ENCODE measurements around the gene NOSIP.

DNA sequence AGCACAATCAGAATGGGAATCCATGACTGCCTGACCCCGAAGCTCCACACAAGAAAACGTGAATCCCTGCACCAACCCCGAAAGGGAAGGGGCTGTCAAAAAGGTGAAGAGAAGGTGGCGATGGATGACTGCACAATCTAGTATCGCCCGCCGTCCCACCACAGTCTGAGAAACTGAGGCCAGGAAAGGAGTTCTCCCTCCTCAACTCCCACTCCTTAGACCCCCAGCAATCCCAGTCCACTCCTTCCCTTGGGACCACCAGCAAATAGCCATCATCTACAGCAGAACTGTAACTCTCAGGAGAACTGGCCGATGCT, 451 bp downstream of the NOSIP start:
- no peak for TF ChIP-seq CTCF (IDR thresholded peaks at IDR 0.05)
- no peak for TF ChIP-seq POLR2A (IDR thresholded peaks at IDR 0.05)

Measured in right lobe of liver (tissue), 4 donors.